Breast epithelium (tissue), 4 donors: ENCODE data around the gene ACP3. TPM values are rescaled to one million over a fixed set of nuclear protein-coding genes. Genes with fewer than 3 reads are reported as not detected.

Source experiments
- DNase-seq, 2 donors: peaks; one replicate each; pipeline ENCODE4 v3.0.0-alpha.2; 2019; ENCODE audit warnings: low spot score in 2 of 2
- H3K27ac ChIP-seq, 2 donors: fragments of 200-600 bp; sonication (generic) in 1 of 2; one replicate each; pipeline ENCODE4 v1.5.1; 2016 to 2019; ENCODE audit warnings: mild to moderate bottlenecking in 1 of 2
- H3K27me3 ChIP-seq, 2 donors: fragments of 200-600 bp; sonication (generic) in 1 of 2; one replicate each; pipeline versions ENCODE4 v1.5.1 to v1.6.0; 2017 to 2019; ENCODE audit warnings: control low read depth in 1 of 2, mild to moderate bottlenecking in 1 of 2
- H3K36me3 ChIP-seq: fragments of 200-600 bp; one replicate; pipeline ENCODE4 v1.5.1; 2019
- H3K4me1 ChIP-seq, 2 donors: fragments of 200-600 bp; sonication (generic); one replicate each; pipeline ENCODE4 v1.5.1; 2016 to 2019; ENCODE audit warnings: control low read depth in 1 of 2
- H3K4me3 ChIP-seq, 3 donors: fragments of 200-600 bp; sonication (generic); 1 replicate in 2 of 3; 2 replicates in 1 of 3; pipeline ENCODE4 v1.5.1; 2016 to 2019; ENCODE audit warnings: mild to moderate bottlenecking in 3 of 3, moderate library complexity in 2 of 3
- H3K9me3 ChIP-seq, 2 donors: fragments of 200-600 bp; sonication (generic) in 1 of 2; one replicate each; pipeline ENCODE4 v1.5.1; 2016 to 2019; ENCODE audit warnings: control low read depth in 1 of 2
- POLR2A ChIP-seq: fragments of 450-650 bp; IDR thresholded peaks from one replicate; pipeline ENCODE4 v1.6.1; 2016; ENCODE audit warnings: antibody characterized with exemption, mild to moderate bottlenecking, moderate library complexity
- POLR2AphosphoS5 ChIP-seq, 3 donors: sonication (generic); formaldehyde crosslinking; IDR thresholded peaks; one replicate each; pipeline ENCODE4 v1.6.1; 2017; ENCODE audit warnings: antibody characterized with exemption in 3 of 3
- intact Hi-C: fragments of 100-400 bp; cut with DNase I; formaldehyde crosslinking; loops from one replicate; pipeline ENCODE4 v1.15.1; 2023; ENCODE audit warnings: low total_unique reads
- total RNA-seq, 3 donors: library from RNA; depleted of rRNA; stranded (reverse); fragments of >200 nt; gene quantifications; one replicate each; pipeline ENCODE4 v1.1.0, GENCODE V29; 2016
- TF ChIP-seq, protein P1 (sequence below), 3 donors: fragments of 450-650 bp; IDR thresholded peaks; one replicate each; pipeline ENCODE4 v1.5.1; 2016 to 2017; ENCODE audit warnings: antibody characterized with exemption in 3 of 3, mild to moderate bottlenecking in 3 of 3, moderate library complexity in 3 of 3

ACP3 gene
- total RNA-seq, 3 donors from 2014 or later: 1.8 to 6.9 (median 6.7) TPM

DNA sequence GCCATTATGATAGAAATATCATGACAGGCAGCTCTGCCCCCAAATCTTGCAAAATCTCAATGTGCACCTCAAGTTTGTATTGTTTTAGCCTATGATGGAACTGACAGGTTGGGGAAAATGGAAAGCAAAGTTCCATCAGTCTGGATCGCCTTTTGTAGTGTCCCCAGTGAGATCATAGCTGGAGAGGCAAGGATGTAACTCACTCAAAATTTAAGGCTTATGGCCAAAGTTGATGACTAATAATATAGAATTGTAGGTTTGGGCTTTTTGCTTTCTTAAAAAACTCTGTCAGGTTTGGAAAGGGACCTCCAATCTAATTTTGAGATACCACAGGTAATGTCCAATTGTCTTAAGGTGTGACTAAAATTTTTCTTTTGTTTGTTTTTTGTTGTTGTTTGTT is 1.4 kb upstream of the ACP3 start:
- Histone ChIP-seq H3K27me3 (no peaks in the 10 kb centered on the region), H3K36me3 (no peaks in the 10 kb centered on the region), H3K4me3 (no peak overlapping the region), H3K27ac (no peak overlapping the region), H3K4me1 (no peaks in the 10 kb centered on the region), H3K9me3 (no peaks in the 10 kb centered on the region)
- intact Hi-C loops: loop anchor here (1.0 kb wide), 1 partner anchor 27 kb away; no protein-coding TSS in a partner anchor
- no peak for DNase-seq
- TF ChIP-seq, protein P1, sequence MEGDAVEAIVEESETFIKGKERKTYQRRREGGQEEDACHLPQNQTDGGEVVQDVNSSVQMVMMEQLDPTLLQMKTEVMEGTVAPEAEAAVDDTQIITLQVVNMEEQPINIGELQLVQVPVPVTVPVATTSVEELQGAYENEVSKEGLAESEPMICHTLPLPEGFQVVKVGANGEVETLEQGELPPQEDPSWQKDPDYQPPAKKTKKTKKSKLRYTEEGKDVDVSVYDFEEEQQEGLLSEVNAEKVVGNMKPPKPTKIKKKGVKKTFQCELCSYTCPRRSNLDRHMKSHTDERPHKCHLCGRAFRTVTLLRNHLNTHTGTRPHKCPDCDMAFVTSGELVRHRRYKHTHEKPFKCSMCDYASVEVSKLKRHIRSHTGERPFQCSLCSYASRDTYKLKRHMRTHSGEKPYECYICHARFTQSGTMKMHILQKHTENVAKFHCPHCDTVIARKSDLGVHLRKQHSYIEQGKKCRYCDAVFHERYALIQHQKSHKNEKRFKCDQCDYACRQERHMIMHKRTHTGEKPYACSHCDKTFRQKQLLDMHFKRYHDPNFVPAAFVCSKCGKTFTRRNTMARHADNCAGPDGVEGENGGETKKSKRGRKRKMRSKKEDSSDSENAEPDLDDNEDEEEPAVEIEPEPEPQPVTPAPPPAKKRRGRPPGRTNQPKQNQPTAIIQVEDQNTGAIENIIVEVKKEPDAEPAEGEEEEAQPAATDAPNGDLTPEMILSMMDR (IDR thresholded peaks at IDR 0.05): no peak
- TF ChIP-seq POLR2AphosphoS5 (IDR thresholded peaks at IDR 0.05): no peak
- no peak for TF ChIP-seq POLR2A

DNA sequence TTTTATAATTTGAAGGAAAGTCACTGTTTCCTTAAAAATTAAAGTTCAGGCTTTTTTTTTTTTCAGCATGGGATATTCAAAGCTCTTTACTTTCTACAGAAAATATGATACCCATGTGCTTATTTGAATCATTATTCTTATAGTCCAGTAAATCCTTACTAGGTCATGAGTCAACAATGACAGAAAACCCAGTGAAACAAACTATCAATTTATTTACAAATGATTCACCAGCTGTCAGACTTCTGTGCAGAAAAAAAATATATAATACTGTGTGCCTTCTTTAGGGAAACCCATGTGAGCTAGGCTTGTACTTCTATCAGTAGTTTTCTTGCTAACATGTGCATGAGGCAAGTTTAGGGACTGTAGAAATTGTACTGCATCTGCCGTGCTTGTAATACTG is 1.2 kb downstream of the ACP3 start:
- no peak for DNase-seq
- TF ChIP-seq POLR2A: no peak
- no peak for TF ChIP-seq POLR2AphosphoS5 (IDR thresholded peaks at IDR 0.05)
- TF ChIP-seq, protein P1 (IDR thresholded peaks at IDR 0.05): no peak
- Histone ChIP-seq H3K9me3 (no peaks in the 10 kb centered on the region), H3K27me3 (no peaks in the 10 kb centered on the region), H3K36me3 (no peaks in the 10 kb centered on the region), H3K4me3 (no peak overlapping the region), H3K27ac (no peak overlapping the region), H3K4me1 (no peaks in the 10 kb centered on the region)
- intact Hi-C loops: no loop called here

GRCh38 chr3:132321304-132321703 is 4.1 kb downstream of the ACP3 start:
- H3K4me3 ChIP-seq: no peak overlapping the region
- no peak for DNase-seq
- H3K4me1 ChIP-seq: no peaks in the 10 kb centered on the region
- no peak overlapping the region for H3K27ac ChIP-seq
- H3K27me3 ChIP-seq: no peaks in the 10 kb centered on the region
- TF ChIP-seq, protein P1 (IDR thresholded peaks at IDR 0.05): no peak
- TF ChIP-seq POLR2A: no peak
- TF ChIP-seq POLR2AphosphoS5 (IDR thresholded peaks at IDR 0.05): no peak
- H3K9me3 ChIP-seq: no peaks in the 10 kb centered on the region
- intact Hi-C loops: no loop called here
- H3K36me3 ChIP-seq: no peaks in the 10 kb centered on the region

DNA sequence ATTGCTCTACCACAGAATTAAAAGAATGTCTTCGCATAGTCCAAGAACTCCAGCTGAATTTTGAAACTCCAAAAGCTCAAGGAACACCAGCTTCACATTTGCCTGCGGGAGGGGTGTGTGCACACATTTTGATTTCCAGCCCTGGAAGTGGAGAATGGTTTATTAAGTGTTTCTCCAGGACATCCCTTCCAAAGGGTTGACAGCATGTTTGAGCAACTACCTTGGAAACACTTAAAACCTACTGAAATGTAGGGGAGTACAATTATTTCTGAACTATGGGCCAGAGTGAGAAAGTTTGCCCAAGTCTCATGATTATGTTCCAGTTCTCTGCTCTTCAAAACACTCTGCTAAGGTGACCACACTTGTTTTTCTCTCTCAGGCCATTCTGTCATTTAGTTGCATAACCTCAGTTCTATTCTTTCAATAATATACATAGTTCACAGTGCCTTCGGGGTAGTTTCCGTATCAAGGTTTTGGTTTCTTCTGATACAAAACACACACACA is 7.9 kb downstream of the ACP3 start:
- Histone ChIP-seq H3K4me1 (no peaks in the 10 kb centered on the region), H3K27ac (peak overlapping the region; percentile 63 to 64), H3K9me3 (no peaks in the 10 kb centered on the region), H3K27me3 (no peaks in the 10 kb centered on the region), H3K36me3 (no peaks in the 10 kb centered on the region), H3K4me3 (no peak overlapping the region)
- intact Hi-C loops: no loop called here
- DNase-seq: peak in 1 of 2 donors; percentile 27
- TF ChIP-seq, protein P1 (IDR thresholded peaks at IDR 0.05): no peak
- TF ChIP-seq POLR2A (no peak), POLR2AphosphoS5 (IDR thresholded peaks at IDR 0.05) (peak in 1 of 3 donors; percentile 82)

- no peaks in the 10 kb centered on the region for H3K4me1 ChIP-seq
- H3K36me3 ChIP-seq: no peaks in the 10 kb centered on the region
- H3K27me3 ChIP-seq: no peaks in the 10 kb centered on the region
- peak overlapping the region; percentile 63 to 64 for H3K27ac ChIP-seq
- intact Hi-C loops: no loop called here
- no peaks in the 10 kb centered on the region for H3K9me3 ChIP-seq
- DNase-seq: no peak
- no peak overlapping the region for H3K4me3 ChIP-seq
- TF ChIP-seq, protein P1 (IDR thresholded peaks at IDR 0.05): no peak
- TF ChIP-seq POLR2A (no peak), POLR2AphosphoS5 (IDR thresholded peaks at IDR 0.05) (no peak)
Measured at GRCh38 chr3:132325634-132326033, 8.4 kb downstream of the ACP3 start.
